Measurements from ENCODE around the gene LRRC28. TPM values are rescaled to one million over a fixed set of nuclear protein-coding genes. Genes with fewer than 3 reads are reported as not detected.

The LRRC28 gene
- total RNA-seq, 6 donors from 2014 or later: 15.6 to 70.2 (median 20.1) TPM

GRCh38 chr15:99345242-99345641, 94.0 kb downstream of the LRRC28 start:
- no peak overlapping the region for H3K27ac ChIP-seq
- no peaks in the 10 kb centered on the region for H3K9me3 ChIP-seq
- DNase-seq: no peak
- WGBS, 2 donors: 88 to 97% methylated on average over 2 of the region's 2 CpGs
- H3K27me3 ChIP-seq: no peaks in the 10 kb centered on the region
- TF ChIP-seq EP300 (IDR thresholded peaks at IDR 0.05): no peak
- no peak for TF ChIP-seq CTCF (IDR thresholded peaks at IDR 0.05)
- peaks cover 0 to 8% (median 2%) of the 10 kb centered on the region in 4 donors for H3K4me1 ChIP-seq
- H3K36me3 ChIP-seq: no peaks in the 10 kb centered on the region
- ATAC-seq (ENCODE audit: low FRiP score in 2 of 2): no peak
- H3K4me3 ChIP-seq: no peak overlapping the region

- H3K36me3 ChIP-seq: no peaks in the 10 kb centered on the region
- H3K4me3 ChIP-seq: no peak overlapping the region
- no peak overlapping the region for H3K27ac ChIP-seq
- WGBS, 2 donors: 98 to 99% methylated on average over 3 of the region's 3 CpGs
- no peaks in the 10 kb centered on the region for H3K9me3 ChIP-seq
- TF ChIP-seq POLR2AphosphoS5 (IDR thresholded peaks at IDR 0.05) (no peak), CTCF (IDR thresholded peaks at IDR 0.05) (no peak), POLR2A (IDR thresholded peaks at IDR 0.05) (no peak), EP300 (IDR thresholded peaks at IDR 0.05) (no peak)
- H3K4me1 ChIP-seq: peaks cover 0 to 5% (median 2%) of the 10 kb centered on the region in 4 donors
- H3K27me3 ChIP-seq: no peaks in the 10 kb centered on the region
- no peak for DNase-seq
- ATAC-seq (ENCODE audit: low FRiP score in 2 of 2): no peak
Observed at GRCh38 chr15:99345832-99346462, 94.7 kb downstream of the LRRC28 start.

- Histone ChIP-seq H3K27me3 (no peaks in the 10 kb centered on the region), H3K4me1 (peaks cover 0 to 5% (median 2%) of the 10 kb centered on the region in 4 donors), H3K36me3 (peaks cover 0 to 4% (median 0%) of the 10 kb centered on the region in 4 donors), H3K4me3 (no peak overlapping the region), H3K27ac (no peak overlapping the region), H3K9me3 (no peaks in the 10 kb centered on the region)
- TF ChIP-seq EP300 (IDR thresholded peaks at IDR 0.05) (no peak), CTCF (IDR thresholded peaks at IDR 0.05) (no peak), POLR2AphosphoS5 (IDR thresholded peaks at IDR 0.05) (no peak), POLR2A (IDR thresholded peaks at IDR 0.05) (no peak)
- 85 to 96% methylated on average over 1 of the region's 1 CpG for WGBS, 2 donors
- DNase-seq (no peak), ATAC-seq (ENCODE audit: low FRiP score in 2 of 2) (no peak)
Observed at GRCh38 chr15:99347574-99347973, 96.3 kb downstream of the LRRC28 start.

GRCh38 chr15:99348412-99348811, 97.1 kb downstream of the LRRC28 start:
- 93% methylated on average over 3 of the region's 3 CpGs for WGBS, 2 donors
- H3K4me1 ChIP-seq: peaks cover 0 to 5% (median 2%) of the 10 kb centered on the region in 4 donors
- ATAC-seq (ENCODE audit: low FRiP score in 2 of 2) (no peak), DNase-seq (no peak)
- H3K4me3 ChIP-seq: no peak overlapping the region
- TF ChIP-seq EP300 (IDR thresholded peaks at IDR 0.05) (no peak), POLR2A (IDR thresholded peaks at IDR 0.05) (no peak), CTCF (IDR thresholded peaks at IDR 0.05) (no peak), POLR2AphosphoS5 (IDR thresholded peaks at IDR 0.05) (no peak)
- no peaks in the 10 kb centered on the region for H3K9me3 ChIP-seq
- peaks cover 0 to 8% (median 0%) of the 10 kb centered on the region in 4 donors for H3K36me3 ChIP-seq
- H3K27ac ChIP-seq: no peak overlapping the region
- no peaks in the 10 kb centered on the region for H3K27me3 ChIP-seq

GRCh38 chr15:99350408-99350807, 99.1 kb downstream of the LRRC28 start:
- DNase-seq (no peak), ATAC-seq (ENCODE audit: low FRiP score in 2 of 2) (no peak)
- WGBS, 2 donors: 77 to 87% methylated on average over 3 of the region's 3 CpGs
- TF ChIP-seq POLR2AphosphoS5 (IDR thresholded peaks at IDR 0.05): no peak
- no peak for TF ChIP-seq CTCF (IDR thresholded peaks at IDR 0.05)
- no peak for TF ChIP-seq POLR2A (IDR thresholded peaks at IDR 0.05)
- H3K4me1 ChIP-seq: no peaks in the 10 kb centered on the region
- no peak overlapping the region for H3K4me3 ChIP-seq
- no peaks in the 10 kb centered on the region for H3K9me3 ChIP-seq
- H3K27ac ChIP-seq: no peak overlapping the region
- peaks cover 0 to 8% (median 0%) of the 10 kb centered on the region in 4 donors for H3K36me3 ChIP-seq
- no peaks in the 10 kb centered on the region for H3K27me3 ChIP-seq

Data from upper lobe of left lung (tissue), 6 donors.